SK-N-SH treated with all-trans-retinoic acid at 6 μM for 48 hours (cell line): Measurements from ENCODE around the gene EN2.

ENCODE experiments used
- ATAC-seq: fragments of 200-7000 bp; cut with Tn5 transposase; 3 replicates; pipeline ENCODE4 v1.9.1; 2020; ENCODE audit warnings: mild to moderate bottlenecking, moderate library complexity
- ARNTL ChIP-seq: fragments of 450-650 bp; formaldehyde crosslinking; IDR thresholded peaks from 2 replicates; pipeline ENCODE4 v1.5.0; 2020; ENCODE audit warnings: low read depth, mild to moderate bottlenecking, moderate library complexity, borderline replicate concordance
- BACH2 ChIP-seq: fragments of 250-450 bp; sonication (Bioruptor Pico); IDR thresholded peaks from 2 replicates; pipeline ENCODE4 v1.9.0; 2021; ENCODE audit warnings: mild to moderate bottlenecking, borderline replicate concordance
- CSDC2 ChIP-seq: fragments of 250-450 bp; sonication (Bioruptor Pico); IDR thresholded peaks from 2 replicates; pipeline ENCODE4 v1.5.0; 2020; ENCODE audit warnings: mild to moderate bottlenecking, moderate library complexity
- CSRNP3 ChIP-seq: fragments of 250-450 bp; sonication (Bioruptor Pico); IDR thresholded peaks from 2 replicates; pipeline ENCODE4 v1.5.1; 2021; ENCODE audit warnings: mild to moderate bottlenecking, moderate library complexity
- ESRRG ChIP-seq: fragments of 250-450 bp; sonication (Bioruptor Pico); IDR thresholded peaks from 2 replicates; pipeline ENCODE4 v1.6.1; 2021; ENCODE audit warnings: mild to moderate bottlenecking
- GLIS3 ChIP-seq: fragments of 250-450 bp; sonication (Bioruptor Pico); IDR thresholded peaks from 2 replicates; pipeline ENCODE4 v1.5.0; 2020; ENCODE audit warnings: mild to moderate bottlenecking, moderate library complexity
- ISL1 ChIP-seq: fragments of 250-450 bp; sonication (Bioruptor Pico); IDR thresholded peaks from 2 replicates; pipeline ENCODE4 v2.1.2; 2022; ENCODE audit warnings: mild to moderate bottlenecking, moderate library complexity
- OSR1 ChIP-seq: fragments of 250-450 bp; sonication (Bioruptor Pico); IDR thresholded peaks from 2 replicates; pipeline ENCODE4 v1.8.0; 2022; ENCODE audit warnings: moderate library complexity, mild to moderate bottlenecking, inconsistent platforms
- PPARA ChIP-seq: fragments of 250-450 bp; sonication (Bioruptor Pico); IDR thresholded peaks from 2 replicates; pipeline ENCODE4 v1.5.0; 2020; ENCODE audit warnings: mild to moderate bottlenecking, borderline replicate concordance
- SNAI2 ChIP-seq: fragments of 250-450 bp; sonication (Bioruptor Pico); IDR thresholded peaks from 2 replicates; pipeline ENCODE4 v1.5.0; 2020; ENCODE audit warnings: mild to moderate bottlenecking, moderate library complexity
- TCF4 ChIP-seq: fragments of 250-450 bp; sonication (Bioruptor Pico); IDR thresholded peaks from 2 replicates; pipeline ENCODE4 v1.8.0; 2021; ENCODE audit warnings: mild to moderate bottlenecking, moderate library complexity, borderline replicate concordance
- TOX ChIP-seq: fragments of 250-450 bp; sonication (Bioruptor Pico); IDR thresholded peaks from 2 replicates; pipeline ENCODE4 v1.8.0; 2021; ENCODE audit warnings: mild to moderate bottlenecking, moderate library complexity, borderline replicate concordance
- ZC3H10 ChIP-seq: fragments of 250-450 bp; sonication (Bioruptor Pico); IDR thresholded peaks from 2 replicates; pipeline ENCODE4 v1.5.1; 2021; ENCODE audit warnings: mild to moderate bottlenecking, moderate library complexity
- ZFP3 ChIP-seq: fragments of 250-450 bp; sonication (Bioruptor Pico); IDR thresholded peaks from 2 replicates; pipeline ENCODE4 v1.5.0; 2020; ENCODE audit warnings: mild to moderate bottlenecking, moderate library complexity
- ZNF565 ChIP-seq: fragments of 450-650 bp; formaldehyde crosslinking; conservative IDR thresholded peaks from 2 replicates; pipeline ENCODE4 v1.5.0; 2020; ENCODE audit warnings: low read depth, mild to moderate bottlenecking, moderate library complexity
- ZNF70 ChIP-seq: fragments of 450-650 bp; formaldehyde crosslinking; IDR thresholded peaks from 2 replicates; pipeline ENCODE4 v1.5.0; 2020; ENCODE audit warnings: mild to moderate bottlenecking, moderate library complexity
- ZNF8 ChIP-seq: fragments of 450-650 bp; formaldehyde crosslinking; IDR thresholded peaks from 2 replicates; pipeline ENCODE4 v1.5.0; 2020; ENCODE audit warnings: mild to moderate bottlenecking, moderate library complexity
- TF ChIP-seq, protein P1 (sequence below): fragments of 250-450 bp; sonication (Bioruptor Pico); IDR thresholded peaks from 2 replicates; pipeline ENCODE4 v1.5.0; 2020; ENCODE audit warnings: mild to moderate bottlenecking, moderate library complexity

EN2 gene

GRCh38 chr7:155458878-155459699 is 1.2 kb downstream of the EN2 start:
- ATAC-seq: no peak
- TF ChIP-seq PPARA (CRISPR knock-in tag): no peak
- no peak for TF ChIP-seq ZNF8
- TF ChIP-seq BACH2 (CRISPR knock-in tag): no peak
- TF ChIP-seq ZC3H10: no peak
- TF ChIP-seq, protein P1, sequence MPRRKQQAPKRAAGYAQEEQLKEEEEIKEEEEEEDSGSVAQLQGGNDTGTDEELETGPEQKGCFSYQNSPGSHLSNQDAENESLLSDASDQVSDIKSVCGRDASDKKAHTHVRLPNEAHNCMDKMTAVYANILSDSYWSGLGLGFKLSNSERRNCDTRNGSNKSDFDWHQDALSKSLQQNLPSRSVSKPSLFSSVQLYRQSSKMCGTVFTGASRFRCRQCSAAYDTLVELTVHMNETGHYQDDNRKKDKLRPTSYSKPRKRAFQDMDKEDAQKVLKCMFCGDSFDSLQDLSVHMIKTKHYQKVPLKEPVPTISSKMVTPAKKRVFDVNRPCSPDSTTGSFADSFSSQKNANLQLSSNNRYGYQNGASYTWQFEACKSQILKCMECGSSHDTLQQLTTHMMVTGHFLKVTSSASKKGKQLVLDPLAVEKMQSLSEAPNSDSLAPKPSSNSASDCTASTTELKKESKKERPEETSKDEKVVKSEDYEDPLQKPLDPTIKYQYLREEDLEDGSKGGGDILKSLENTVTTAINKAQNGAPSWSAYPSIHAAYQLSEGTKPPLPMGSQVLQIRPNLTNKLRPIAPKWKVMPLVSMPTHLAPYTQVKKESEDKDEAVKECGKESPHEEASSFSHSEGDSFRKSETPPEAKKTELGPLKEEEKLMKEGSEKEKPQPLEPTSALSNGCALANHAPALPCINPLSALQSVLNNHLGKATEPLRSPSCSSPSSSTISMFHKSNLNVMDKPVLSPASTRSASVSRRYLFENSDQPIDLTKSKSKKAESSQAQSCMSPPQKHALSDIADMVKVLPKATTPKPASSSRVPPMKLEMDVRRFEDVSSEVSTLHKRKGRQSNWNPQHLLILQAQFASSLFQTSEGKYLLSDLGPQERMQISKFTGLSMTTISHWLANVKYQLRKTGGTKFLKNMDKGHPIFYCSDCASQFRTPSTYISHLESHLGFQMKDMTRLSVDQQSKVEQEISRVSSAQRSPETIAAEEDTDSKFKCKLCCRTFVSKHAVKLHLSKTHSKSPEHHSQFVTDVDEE (CRISPR knock-in tag): no peak
- TF ChIP-seq CSDC2: no peak
- TF ChIP-seq ISL1: no peak
- TF ChIP-seq SNAI2 (CRISPR knock-in tag): no peak
- no peak for TF ChIP-seq TOX
- no peak for TF ChIP-seq ZNF565 (CRISPR knock-in tag)

DNA sequence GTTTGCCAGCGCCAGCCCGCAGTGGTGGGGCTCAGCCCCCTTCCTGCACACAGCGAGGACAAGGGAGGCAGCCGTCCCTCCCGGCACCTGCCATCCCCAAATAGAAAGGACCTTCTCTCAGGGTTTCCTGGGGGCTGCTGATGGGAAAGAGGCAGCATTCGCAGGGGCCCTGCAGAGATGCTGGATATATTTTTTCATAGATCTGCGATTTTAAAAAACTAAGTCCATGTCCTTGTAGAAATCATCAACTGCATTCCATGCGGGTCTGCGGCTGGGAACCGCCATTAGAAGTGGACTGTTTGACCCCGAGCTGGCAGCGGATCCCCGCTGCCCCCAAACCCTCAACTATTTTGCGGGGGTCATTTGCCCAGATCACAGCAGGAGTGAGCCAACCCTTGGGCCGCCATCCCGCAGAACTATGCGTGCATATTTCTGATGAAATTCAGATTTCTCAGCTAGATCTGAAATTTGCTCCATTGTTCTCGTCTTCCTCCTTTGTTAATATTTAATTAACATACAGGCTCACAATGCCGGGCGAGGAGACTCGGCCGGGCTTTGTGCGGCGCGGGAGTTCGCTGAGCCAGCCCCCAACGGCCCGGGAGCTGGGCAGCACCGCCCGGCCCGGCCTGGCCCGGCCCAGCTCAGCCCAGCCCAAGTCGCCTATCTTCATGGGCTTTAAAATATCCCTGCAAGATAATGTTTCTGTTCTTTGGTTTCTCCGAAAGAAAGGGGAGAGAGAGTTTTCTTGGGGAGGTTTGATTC is 2.0 kb downstream of the EN2 start:
- TF ChIP-seq BACH2 (CRISPR knock-in tag) (no peak), ZNF565 (CRISPR knock-in tag) (no peak), ESRRG (no peak), GLIS3 (CRISPR knock-in tag) (no peak), ZNF8 (no peak), ARNTL (CRISPR knock-in tag) (no peak), ISL1 (no peak), ZFP3 (CRISPR knock-in tag) (no peak), TOX (no peak), SNAI2 (CRISPR knock-in tag) (no peak), ZC3H10 (no peak), PPARA (CRISPR knock-in tag) (no peak), OSR1 (no peak), TCF4 (CRISPR knock-in tag) (no peak), CSRNP3 (CRISPR knock-in tag) (no peak)
- TF ChIP-seq, protein P1 (CRISPR knock-in tag): no peak
- no peak for ATAC-seq

GRCh38 chr7:155460926-155461613 is 3.1 kb downstream of the EN2 start:
- no peak for ATAC-seq
- TF ChIP-seq CSRNP3 (CRISPR knock-in tag): no peak
- TF ChIP-seq ZC3H10: no peak
- no peak for TF ChIP-seq ZNF70
- TF ChIP-seq ZNF565 (CRISPR knock-in tag): no peak
